HUES48 (cell line): ENCODE data around the gene OSBPL2.

Source experiments
- H3K27ac ChIP-seq: one replicate; pipeline ENCODE4 v1.7.0; 2013; ENCODE audit warnings: low read depth, low read length, inconsistent platforms
- H3K27me3 ChIP-seq: 2 replicates; pipeline ENCODE4 v1.6.1; 2013; ENCODE audit warnings: mild to moderate bottlenecking, low read length; ENCODE audit not compliant: control insufficient read depth, insufficient read depth
- H3K36me3 ChIP-seq: 2 replicates; pipeline ENCODE4 v1.6.1; 2013; ENCODE audit warnings: low read length; ENCODE audit not compliant: control insufficient read depth, insufficient read depth
- H3K4me1 ChIP-seq: 2 replicates; pipeline ENCODE4 v1.6.1; 2013; ENCODE audit warnings: mild to moderate bottlenecking, low read length; ENCODE audit not compliant: control insufficient read depth, insufficient read depth
- H3K4me3 ChIP-seq: 2 replicates; pipeline ENCODE4 v1.5.1; 2013; ENCODE audit warnings: mild to moderate bottlenecking, low read depth, low read length
- H3K9ac ChIP-seq: 2 replicates; pipeline ENCODE4 v1.6.1; 2013; ENCODE audit warnings: mild to moderate bottlenecking, low read depth, low read length, moderate library complexity
- H3K9me3 ChIP-seq: 2 replicates; pipeline ENCODE4 v1.6.1; 2013; ENCODE audit warnings: low read length; ENCODE audit not compliant: control insufficient read depth, insufficient read depth

The OSBPL2 gene

GRCh38 chr20:62230696-62231095 lies 7.6 kb upstream of the OSBPL2 start:
- Histone ChIP-seq H3K36me3 (no peaks in the 10 kb centered on the region), H3K4me1 (peaks cover 5% of the 10 kb centered on the region; the same call in 1 of the 2 replicates), H3K4me3 (no peak overlapping the region), H3K9me3 (no peaks in the 10 kb centered on the region), H3K27ac (no peak overlapping the region), H3K9ac (no peak overlapping the region), H3K27me3 (no peaks in the 10 kb centered on the region)

- Histone ChIP-seq H3K9ac (no peak overlapping the region), H3K27ac (no peak overlapping the region), H3K27me3 (no peaks in the 10 kb centered on the region), H3K9me3 (no peaks in the 10 kb centered on the region), H3K4me3 (no peak overlapping the region), H3K4me1 (peaks cover 5% of the 10 kb centered on the region; the same call in 1 of the 2 replicates), H3K36me3 (no peaks in the 10 kb centered on the region)
These were observed 7.0 kb upstream of the OSBPL2 start for GRCh38 chr20:62231292-62231691.

- Histone ChIP-seq H3K27me3 (no peaks in the 10 kb centered on the region), H3K4me3 (no peak overlapping the region), H3K36me3 (no peaks in the 10 kb centered on the region), H3K9me3 (no peaks in the 10 kb centered on the region), H3K4me1 (peaks cover 5% of the 10 kb centered on the region; the same call in 1 of the 2 replicates), H3K9ac (no peak overlapping the region), H3K27ac (no peak overlapping the region)
These were observed 6.1 kb upstream of the OSBPL2 start for GRCh38 chr20:62232194-62232593.

GRCh38 chr20:62232770-62233645 lies 5.3 kb upstream of the OSBPL2 start:
- Histone ChIP-seq H3K4me3 (no peak overlapping the region), H3K4me1 (no peaks in the 10 kb centered on the region), H3K9me3 (no peaks in the 10 kb centered on the region), H3K36me3 (no peaks in the 10 kb centered on the region), H3K27ac (no peak overlapping the region), H3K9ac (no peak overlapping the region), H3K27me3 (no peaks in the 10 kb centered on the region)

GRCh38 chr20:62233684-62234083 lies 4.6 kb upstream of the OSBPL2 start:
- Histone ChIP-seq H3K27me3 (no peaks in the 10 kb centered on the region), H3K27ac (no peak overlapping the region), H3K9me3 (no peaks in the 10 kb centered on the region), H3K36me3 (no peaks in the 10 kb centered on the region), H3K9ac (no peak overlapping the region), H3K4me1 (no peaks in the 10 kb centered on the region), H3K4me3 (no peak overlapping the region)

- H3K4me3 ChIP-seq, result no peak overlapping the region
- H3K36me3 ChIP-seq, result no peaks in the 10 kb centered on the region
- no peaks in the 10 kb centered on the region for H3K27me3 ChIP-seq
- no peak overlapping the region for H3K27ac ChIP-seq
- H3K4me1 ChIP-seq, result no peaks in the 10 kb centered on the region
- H3K9me3 ChIP-seq, result no peaks in the 10 kb centered on the region
- no peak overlapping the region for H3K9ac ChIP-seq
These were observed 4.0 kb upstream of the OSBPL2 start for GRCh38 chr20:62234339-62234738.

GRCh38 chr20:62235001-62235776 lies 3.1 kb upstream of the OSBPL2 start:
- H3K27me3 ChIP-seq, result no peaks in the 10 kb centered on the region
- H3K9ac ChIP-seq, result no peak overlapping the region
- H3K36me3 ChIP-seq, result no peaks in the 10 kb centered on the region
- no peak overlapping the region for H3K4me3 ChIP-seq
- no peaks in the 10 kb centered on the region for H3K4me1 ChIP-seq
- H3K9me3 ChIP-seq, result no peaks in the 10 kb centered on the region
- no peak overlapping the region for H3K27ac ChIP-seq

- Histone ChIP-seq H3K4me3 (no peak overlapping the region), H3K4me1 (no peaks in the 10 kb centered on the region), H3K36me3 (no peaks in the 10 kb centered on the region), H3K9ac (no peak overlapping the region), H3K27me3 (no peaks in the 10 kb centered on the region), H3K27ac (no peak overlapping the region), H3K9me3 (no peaks in the 10 kb centered on the region)
These were observed 2.6 kb upstream of the OSBPL2 start for GRCh38 chr20:62235777-62236157.

- no peaks in the 10 kb centered on the region for H3K9me3 ChIP-seq
- H3K27ac ChIP-seq, result no peak overlapping the region
- H3K9ac ChIP-seq, result no peak overlapping the region
- H3K4me3 ChIP-seq, result no peak overlapping the region
- no peaks in the 10 kb centered on the region for H3K4me1 ChIP-seq
- H3K27me3 ChIP-seq, result no peaks in the 10 kb centered on the region
- H3K36me3 ChIP-seq, result no peaks in the 10 kb centered on the region
These were observed 2.1 kb upstream of the OSBPL2 start for GRCh38 chr20:62236200-62236599.

- no peak overlapping the region for H3K4me3 ChIP-seq
- no peaks in the 10 kb centered on the region; the same call in 1 of the 2 replicates for H3K36me3 ChIP-seq
- no peak overlapping the region for H3K27ac ChIP-seq
- no peaks in the 10 kb centered on the region for H3K4me1 ChIP-seq
- H3K9ac ChIP-seq, result no peak overlapping the region
- H3K9me3 ChIP-seq, result no peaks in the 10 kb centered on the region
- no peaks in the 10 kb centered on the region for H3K27me3 ChIP-seq
These were observed 1.4 kb upstream of the OSBPL2 start for GRCh38 chr20:62236766-62237513.

- no peak overlapping the region for H3K27ac ChIP-seq
- H3K4me3 ChIP-seq, result no peak overlapping the region
- no peaks in the 10 kb centered on the region for H3K4me1 ChIP-seq
- peaks cover 3% of the 10 kb centered on the region; the same call in 1 of the 2 replicates for H3K36me3 ChIP-seq
- no peaks in the 10 kb centered on the region for H3K27me3 ChIP-seq
- H3K9ac ChIP-seq, result no peak overlapping the region
- H3K9me3 ChIP-seq, result no peaks in the 10 kb centered on the region
These were observed 864 bp upstream of the OSBPL2 start for GRCh38 chr20:62237514-62237800.
